ENCODE results near the gene PDE1C.

- TF ChIP-seq CTCF (IDR thresholded peaks at IDR 0.05) (no peak), JUND (IDR thresholded peaks at IDR 0.05) (peak; percentile 82), TCF12 (IDR thresholded peaks at IDR 0.05) (peak; percentile 72), NRF1 (IDR thresholded peaks at IDR 0.05; ENCODE audit: low read depth, low read length) (no peak), REST (IDR thresholded peaks at IDR 0.05; ENCODE audit: low read depth, low read length) (no peak), YY1 (IDR thresholded peaks at IDR 0.05; ENCODE audit: low read depth) (no peak), POLR2AphosphoS5 (IDR thresholded peaks at IDR 0.05; ENCODE audit: low read depth, low read length) (no peak), TAF1 (IDR thresholded peaks at IDR 0.05; ENCODE audit: borderline replicate concordance, low read depth, low read length) (no peak), RAD21 (IDR thresholded peaks at IDR 0.05; ENCODE audit: low read length) (no peak), RCOR1 (IDR thresholded peaks at IDR 0.05; ENCODE audit: low read length) (no peak)
Observed at GRCh38 chr7:31776616-31777015, 293.6 kb downstream of the PDE1C start.

All from SK-N-SH (cell line).